Measurements from ENCODE around the gene ACSL3.

ACSL3 gene

DNA sequence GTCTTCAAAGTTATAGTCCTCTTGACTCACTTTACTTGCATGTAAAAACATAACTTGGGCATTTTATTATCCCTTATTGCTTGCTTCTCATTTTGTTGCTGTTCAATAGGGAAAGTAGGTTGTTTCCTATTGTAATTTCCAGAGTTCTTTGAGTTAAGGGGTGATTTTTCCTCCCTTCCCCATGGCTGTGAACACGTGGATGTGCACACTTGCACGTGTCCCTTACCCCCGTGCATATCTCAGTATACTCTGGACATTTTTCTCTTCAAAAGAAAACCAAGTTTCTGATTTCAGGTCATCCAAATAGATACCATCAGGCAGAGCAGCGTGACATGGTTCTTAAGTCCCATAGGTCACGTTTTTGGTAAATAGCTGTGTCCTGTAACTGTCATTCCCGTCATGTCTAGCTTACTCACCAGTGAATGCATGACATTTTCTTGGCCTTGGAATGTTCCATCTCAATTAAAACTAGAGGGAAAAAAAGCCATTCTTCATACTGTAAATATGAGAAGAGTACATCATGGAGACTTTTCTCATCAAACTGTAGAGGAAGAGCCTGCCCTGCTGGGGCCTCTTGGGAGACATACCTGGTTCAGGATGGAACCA is 107.8 kb downstream of the ACSL3 start:
- peak; percentile 70 to 94 for DNase-seq
- H3K9me3 ChIP-seq (ENCODE audit: insufficient read depth, low read depth, low read length) = no peaks in the 10 kb centered on the region

GRCh38 chr2:222969491-222969890 is 108.7 kb downstream of the ACSL3 start:
- H4K91ac ChIP-seq (ENCODE audit: low read depth, low read length) = no peak overlapping the region
- WGBS (ENCODE audit: extremely low coverage, insufficient coverage, insufficient read length) = 100% methylated on average over 1 of the region's 3 CpGs
- no peaks in the 10 kb centered on the region for H3K36me3 ChIP-seq (ENCODE audit: control insufficient read depth in 1 of 2, insufficient read depth in 2 of 2, low read length in 2 of 2)
- H3K4me3 ChIP-seq (ENCODE audit: low read depth, low read length) = no peak overlapping the region
- no peaks in the 10 kb centered on the region for H3K27me3 ChIP-seq (ENCODE audit: insufficient read depth, low read length)
- no peak overlapping the region for H2BK12ac ChIP-seq (ENCODE audit: low read length)
- H4K8ac ChIP-seq (ENCODE audit: low read depth, low read length) = no peak overlapping the region
- peaks cover 4 to 10% of the 10 kb centered on the region in 2 experiments for H3K4me1 ChIP-seq (ENCODE audit: control insufficient read depth in 1 of 2, insufficient read depth in 2 of 2, low read length in 2 of 2)
- no peaks in the 10 kb centered on the region for H3K79me2 ChIP-seq (ENCODE audit: control insufficient read depth, insufficient read depth, low read length, poor library complexity)
- DNase-seq = no peak
- no peak overlapping the region for H3K9ac ChIP-seq (ENCODE audit: low read length)
- peaks cover 4% of the 10 kb centered on the region for H3K79me1 ChIP-seq (ENCODE audit: low read length)
- H2AFZ ChIP-seq (ENCODE audit: insufficient read depth, low read length, poor library complexity) = no peak overlapping the region
- no peak overlapping the region for H3K14ac ChIP-seq (ENCODE audit: low read length)
- H3K4me2 ChIP-seq (ENCODE audit: low read length) = no peak overlapping the region
- no peak overlapping the region for H3K4ac ChIP-seq (ENCODE audit: low read depth, low read length)
- H3K27ac ChIP-seq (ENCODE audit: low read depth, low read length) = no peak overlapping the region
- H3K9me3 ChIP-seq (ENCODE audit: insufficient read depth, low read depth, low read length) = no peaks in the 10 kb centered on the region
- no peak overlapping the region for H3K18ac ChIP-seq (ENCODE audit: low read length)
- H2BK5ac ChIP-seq (ENCODE audit: low read depth, low read length, poor library complexity) = no peak overlapping the region
- H4K12ac ChIP-seq (ENCODE audit: low read depth, low read length) = no peak overlapping the region
- no peak overlapping the region for H2BK120ac ChIP-seq (ENCODE audit: insufficient read depth, low read length, poor library complexity)
- H2AK5ac ChIP-seq (ENCODE audit: low read length) = no peak overlapping the region
- no peak overlapping the region for H3K23ac ChIP-seq (ENCODE audit: low read length)

More for the DNA sequence above, 107.8 kb downstream of the ACSL3 start:
- Histone ChIP-seq H2BK120ac (ENCODE audit: insufficient read depth, low read length, poor library complexity) (no peak overlapping the region), H3K27ac (ENCODE audit: low read depth, low read length) (no peak overlapping the region), H2AFZ (ENCODE audit: insufficient read depth, low read length, poor library complexity) (no peak overlapping the region), H3K4me2 (ENCODE audit: low read length) (no peak overlapping the region), H4K12ac (ENCODE audit: low read depth, low read length) (no peak overlapping the region), H4K91ac (ENCODE audit: low read depth, low read length) (no peak overlapping the region), H3K4me3 (ENCODE audit: low read depth, low read length) (no peak overlapping the region), H3K4ac (ENCODE audit: low read depth, low read length) (no peak overlapping the region), H3K79me2 (ENCODE audit: control insufficient read depth, insufficient read depth, low read length, poor library complexity) (no peaks in the 10 kb centered on the region), H4K8ac (ENCODE audit: low read depth, low read length) (no peak overlapping the region), H2BK5ac (ENCODE audit: low read depth, low read length, poor library complexity) (no peak overlapping the region), H3K79me1 (ENCODE audit: low read length) (peaks cover 4% of the 10 kb centered on the region), H3K9ac (ENCODE audit: low read length) (no peak overlapping the region), H3K4me1 (ENCODE audit: control insufficient read depth in 1 of 2, insufficient read depth in 2 of 2, low read length in 2 of 2) (peaks cover 4 to 9% of the 10 kb centered on the region in 2 experiments), H3K18ac (ENCODE audit: low read length) (no peak overlapping the region), H2BK12ac (ENCODE audit: low read length) (no peak overlapping the region), H3K27me3 (ENCODE audit: insufficient read depth, low read length) (no peaks in the 10 kb centered on the region), H3K23ac (ENCODE audit: low read length) (no peak overlapping the region), H3K36me3 (ENCODE audit: control insufficient read depth in 1 of 2, insufficient read depth in 2 of 2, low read length in 2 of 2) (no peaks in the 10 kb centered on the region), H3K14ac (ENCODE audit: low read length) (no peak overlapping the region), H2AK5ac (ENCODE audit: low read length) (no peak overlapping the region)
- no CpG with 5 or more reads among the region's 6 CpGs for WGBS (ENCODE audit: extremely low coverage, insufficient coverage, insufficient read length)

GRCh38 chr2:222972420-222972819 is 111.6 kb downstream of the ACSL3 start:
- Histone ChIP-seq H2AFZ (ENCODE audit: insufficient read depth, low read length, poor library complexity) (no peak overlapping the region), H3K4me3 (ENCODE audit: low read depth, low read length) (no peak overlapping the region), H3K9me3 (ENCODE audit: insufficient read depth, low read depth, low read length) (no peaks in the 10 kb centered on the region)

GRCh38 chr2:222973237-222973636 is 112.4 kb downstream of the ACSL3 start:
- H2BK5ac ChIP-seq (ENCODE audit: low read depth, low read length, poor library complexity) = no peak overlapping the region
- no peak overlapping the region for H2AK5ac ChIP-seq (ENCODE audit: low read length)
- no peaks in the 10 kb centered on the region for H3K79me2 ChIP-seq (ENCODE audit: control insufficient read depth, insufficient read depth, low read length, poor library complexity)
- no peak overlapping the region for H3K18ac ChIP-seq (ENCODE audit: low read length)
- peaks cover 7 to 10% of the 10 kb centered on the region in 2 experiments for H3K4me1 ChIP-seq (ENCODE audit: control insufficient read depth in 1 of 2, insufficient read depth in 2 of 2, low read length in 2 of 2)
- H3K4me3 ChIP-seq (ENCODE audit: low read depth, low read length) = no peak overlapping the region
- H3K9me3 ChIP-seq (ENCODE audit: insufficient read depth, low read depth, low read length) = no peaks in the 10 kb centered on the region
- no peak overlapping the region for H3K9ac ChIP-seq (ENCODE audit: low read length)
- H3K27ac ChIP-seq (ENCODE audit: low read depth, low read length) = peak overlapping the region; percentile 36
- H4K91ac ChIP-seq (ENCODE audit: low read depth, low read length) = peak overlapping the region; percentile 69
- WGBS (ENCODE audit: extremely low coverage, insufficient coverage, insufficient read length) = no CpG with 5 or more reads among the region's 4 CpGs
- H4K12ac ChIP-seq (ENCODE audit: low read depth, low read length) = no peak overlapping the region
- H3K14ac ChIP-seq (ENCODE audit: low read length) = no peak overlapping the region
- H3K4ac ChIP-seq (ENCODE audit: low read depth, low read length) = no peak overlapping the region
- H4K8ac ChIP-seq (ENCODE audit: low read depth, low read length) = no peak overlapping the region
- no peaks in the 10 kb centered on the region for H3K27me3 ChIP-seq (ENCODE audit: insufficient read depth, low read length)
- no peak overlapping the region for H3K4me2 ChIP-seq (ENCODE audit: low read length)
- no peak overlapping the region for H3K23ac ChIP-seq (ENCODE audit: low read length)
- peak; percentile 49 to 62 for DNase-seq
- peaks cover 4% of the 10 kb centered on the region for H3K79me1 ChIP-seq (ENCODE audit: low read length)
- H2BK12ac ChIP-seq (ENCODE audit: low read length) = peak overlapping the region; percentile 6
- H2AFZ ChIP-seq (ENCODE audit: insufficient read depth, low read length, poor library complexity) = no peak overlapping the region
- H3K36me3 ChIP-seq (ENCODE audit: control insufficient read depth in 1 of 2, insufficient read depth in 2 of 2, low read length in 2 of 2) = no peaks in the 10 kb centered on the region
- no peak overlapping the region for H2BK120ac ChIP-seq (ENCODE audit: insufficient read depth, low read length, poor library complexity)

More at GRCh38 chr2:222972420-222972819, 111.6 kb downstream of the ACSL3 start:
- Histone ChIP-seq H2AK5ac (ENCODE audit: low read length) (peak overlapping the region; percentile 40), H3K79me2 (ENCODE audit: control insufficient read depth, insufficient read depth, low read length, poor library complexity) (no peaks in the 10 kb centered on the region), H3K4ac (ENCODE audit: low read depth, low read length) (peak overlapping the region; percentile 13), H3K27ac (ENCODE audit: low read depth, low read length) (no peak overlapping the region), H3K14ac (ENCODE audit: low read length) (peak overlapping the region; percentile 6), H3K18ac (ENCODE audit: low read length) (no peak overlapping the region), H3K36me3 (ENCODE audit: control insufficient read depth in 1 of 2, insufficient read depth in 2 of 2, low read length in 2 of 2) (no peaks in the 10 kb centered on the region), H4K8ac (ENCODE audit: low read depth, low read length) (peak overlapping the region; percentile 14), H3K9ac (ENCODE audit: low read length) (no peak overlapping the region), H3K79me1 (ENCODE audit: low read length) (peaks cover 4% of the 10 kb centered on the region), H3K4me1 (ENCODE audit: control insufficient read depth in 1 of 2, insufficient read depth in 2 of 2, low read length in 2 of 2) (peaks cover 7 to 10% of the 10 kb centered on the region in 2 experiments), H3K4me2 (ENCODE audit: low read length) (no peak overlapping the region), H3K23ac (ENCODE audit: low read length) (no peak overlapping the region), H4K12ac (ENCODE audit: low read depth, low read length) (no peak overlapping the region), H3K27me3 (ENCODE audit: insufficient read depth, low read length) (no peaks in the 10 kb centered on the region), H2BK12ac (ENCODE audit: low read length) (peak overlapping the region; percentile 72), H2BK120ac (ENCODE audit: insufficient read depth, low read length, poor library complexity) (peak overlapping the region; percentile 73), H2BK5ac (ENCODE audit: low read depth, low read length, poor library complexity) (peak overlapping the region; percentile 25), H4K91ac (ENCODE audit: low read depth, low read length) (peak overlapping the region; percentile 69)
- WGBS (ENCODE audit: extremely low coverage, insufficient coverage, insufficient read length) = no CpG with 5 or more reads among the region's 10 CpGs
- no peak for DNase-seq

Measured in trophoblast cell (in vitro differentiated cells and primary cell).